GM23338 (cell line): Measurements from ENCODE around the gene NSD2. TPM values are rescaled to one million over a fixed set of nuclear protein-coding genes. Genes with fewer than 3 reads are reported as not detected.

ENCODE experiments used
- ATAC-seq: fragments of 200-7000 bp; cut with Tn5 transposase; 3 replicates; pipeline ENCODE4 v1.9.1; 2020
- DNase-seq: peaks from one replicate; pipeline ENCODE4 v3.0.0-alpha.2; 2015; ENCODE audit warnings: low spot score
- H2AFZ ChIP-seq: fragments of 200-600 bp; sonication (generic); 2 replicates; pipeline ENCODE4 v1.8.0; 2016; ENCODE audit warnings: antibody characterized with exemption, mild to moderate bottlenecking, moderate library complexity
- H3F3A ChIP-seq: fragments of 200-600 bp; sonication (generic); replicated peaks from 2 replicates; pipeline ENCODE4 v1.8.0; 2017; ENCODE audit warnings: antibody characterized with exemption, mixed run types, low read depth
- H3K27ac ChIP-seq: fragments of 200-600 bp; sonication (generic); 2 replicates; pipeline ENCODE4 v1.6.1; 2016; ENCODE audit warnings: low read depth
- H3K27me3 ChIP-seq: fragments of 200-600 bp; sonication (generic); 2 replicates; pipeline ENCODE4 v1.8.0; 2016; ENCODE audit warnings: mild to moderate bottlenecking, mixed run types, moderate library complexity; ENCODE audit not compliant: insufficient read depth
- H3K36me3 ChIP-seq: fragments of 200-600 bp; sonication (generic); 2 replicates; pipeline ENCODE4 v1.8.0; 2016; ENCODE audit warnings: mild to moderate bottlenecking; ENCODE audit not compliant: insufficient read depth
- H3K4me1 ChIP-seq: fragments of 200-600 bp; sonication (generic); 2 replicates; pipeline ENCODE4 v1.8.0; 2016; ENCODE audit warnings: mild to moderate bottlenecking, moderate library complexity; ENCODE audit not compliant: insufficient read depth
- H3K4me2 ChIP-seq: fragments of 200-600 bp; sonication (generic); 2 replicates; pipeline ENCODE4 v1.7.1; 2017; ENCODE audit warnings: mixed run types
- H3K4me3 ChIP-seq: fragments of 200-600 bp; sonication (generic); 2 replicates; pipeline ENCODE4 v1.6.1; 2016; ENCODE audit warnings: mixed run types
- H3K79me2 ChIP-seq: fragments of 200-600 bp; sonication (generic); replicated peaks from 2 replicates; pipeline ENCODE4 v1.8.0; 2017; ENCODE audit warnings: mild to moderate bottlenecking; ENCODE audit not compliant: insufficient read depth
- H3K9me2 ChIP-seq: fragments of 200-600 bp; sonication (generic); 2 replicates; pipeline ENCODE4 v1.8.0; 2017; ENCODE audit not compliant: insufficient read depth
- H4K20me1 ChIP-seq: fragments of 200-600 bp; sonication (generic); replicated peaks from 2 replicates; pipeline ENCODE4 v1.8.0; 2017; ENCODE audit warnings: mild to moderate bottlenecking; ENCODE audit not compliant: insufficient read depth
- H3K27ac Mint-ChIP-seq: 2 replicates; pipeline ENCODE4 v1.8.0; 2020; ENCODE audit warnings: inconsistent platforms, mild to moderate bottlenecking, moderate library complexity, mixed read lengths
- H3K27me3 Mint-ChIP-seq: 3 replicates; pipeline ENCODE4 v1.8.0; 2022; ENCODE audit warnings: low read depth, mild to moderate bottlenecking, moderate library complexity, mixed read lengths, inconsistent platforms; ENCODE audit not compliant: insufficient read depth, poor library complexity
- H3K36me3 Mint-ChIP-seq: 3 replicates; pipeline ENCODE4 v1.8.0; 2021; ENCODE audit warnings: low read depth, mild to moderate bottlenecking, inconsistent platforms, moderate library complexity, mixed read lengths
- H3K4me1 Mint-ChIP-seq: 3 replicates; pipeline ENCODE4 v1.8.0; 2020; ENCODE audit warnings: mild to moderate bottlenecking, inconsistent platforms, mixed read lengths
- H3K4me3 Mint-ChIP-seq: 3 replicates; pipeline ENCODE4 v1.8.0; 2021; ENCODE audit warnings: moderate library complexity, mild to moderate bottlenecking, inconsistent platforms, mixed read lengths
- H3K9me3 Mint-ChIP-seq: 3 replicates; pipeline ENCODE4 v1.8.0; 2020; ENCODE audit warnings: moderate library complexity, mild to moderate bottlenecking, inconsistent platforms, mixed read lengths
- CTCF ChIP-seq, 2 experiments: fragments of 200-600 bp in 1 of 2; sonication (generic) in 1 of 2; conservative IDR thresholded peaks; 2 replicates each; pipeline versions ENCODE4 v1.5.1 to v1.6.1; 2016 to 2017; ENCODE audit warnings: antibody characterized with exemption in 2 of 2, low read depth in 2 of 2, mild to moderate bottlenecking in 2 of 2, moderate library complexity in 1 of 2
- EZH2 ChIP-seq: fragments of 200-600 bp; sonication (generic); IDR thresholded peaks from one replicate; pipeline ENCODE4 v1.8.0; 2017; ENCODE audit warnings: antibody characterized with exemption, mild to moderate bottlenecking, low read depth; ENCODE audit not compliant: unreplicated experiment
- EZH2phosphoT487 ChIP-seq: fragments of 200-600 bp; sonication (generic); IDR thresholded peaks from one replicate; pipeline ENCODE4 v1.8.1; 2018; ENCODE audit warnings: antibody characterized with exemption; ENCODE audit not compliant: unreplicated experiment
- JUNB ChIP-seq: IDR thresholded peaks from one replicate; pipeline ENCODE4 v1.6.1; 2016; ENCODE audit warnings: antibody characterized with exemption; ENCODE audit not compliant: unreplicated experiment
- POLR2AphosphoS5 ChIP-seq: IDR thresholded peaks from 2 replicates; pipeline ENCODE4 v1.6.1; 2016; ENCODE audit warnings: antibody characterized with exemption, low read depth
- ZNF114 ChIP-seq: fragments of 250-450 bp; sonication (Bioruptor Pico); IDR thresholded peaks from 2 replicates; pipeline ENCODE4 v1.5.0; 2020; ENCODE audit warnings: mild to moderate bottlenecking, moderate library complexity
- polyA plus RNA-seq: library from polyadenylated mRNA; unstranded; fragments of >200 nt; fragmentation: Nextera tagmentation; extraction: Ambion mirVana; gene quantifications from 2 replicates; pipeline ENCODE4 v1.2.1, GENCODE V29; 2016
- total RNA-seq: library from RNA; depleted of rRNA; stranded (reverse); fragments of >200 nt; shearing (Covaris generic); gene quantifications from 2 replicates; pipeline ENCODE4 v1.2.3, GENCODE V29; 2014
- TF ChIP-seq, protein P1 (sequence below): IDR thresholded peaks from one replicate; pipeline ENCODE4 v1.6.1; 2018; ENCODE audit warnings: antibody characterized with exemption; ENCODE audit not compliant: unreplicated experiment
- TF ChIP-seq, protein P2 (sequence below): fragments of 250-450 bp; sonication (Bioruptor Pico); IDR thresholded peaks from 2 replicates; pipeline ENCODE4 v1.5.0; 2020; ENCODE audit warnings: mild to moderate bottlenecking, moderate library complexity

Gene NSD2
- total and polyA plus RNA-seq, 2 experiments from 2014 or later: 33.5 to 84.4 TPM

- Histone ChIP-seq H4K20me1 (peaks cover 30% of the 10 kb centered on the region), H3K4me2 (peak overlapping the region; percentile 98), H3K9me2 (no peaks in the 10 kb centered on the region), H3K4me1 (peaks cover 5% of the 10 kb centered on the region; the same call in 1 of the 2 replicates), H3K79me2 (peaks cover 36% of the 10 kb centered on the region), H3K27me3 (peaks cover 7% of the 10 kb centered on the region; the same call in 1 of the 2 replicates), H3K4me3 (peak overlapping the region; percentile 96), H3F3A (peaks cover 3% of the 10 kb centered on the region), H2AFZ (peak overlapping the region; percentile 98), H3K36me3 (no peaks in the 10 kb centered on the region), H3K27ac (peak overlapping the region; percentile 98)
- Mint-ChIP-seq H3K27ac (no peak overlapping the region), H3K9me3 (no peaks in the 10 kb centered on the region), H3K27me3 (peaks cover 13% of the 10 kb centered on the region), H3K4me1 (peaks cover 9% of the 10 kb centered on the region; the same call in 2 of the 3 replicates), H3K4me3 (peak overlapping the region; percentile 92), H3K36me3 (peaks cover 19% of the 10 kb centered on the region)
- TF ChIP-seq, protein P1, sequence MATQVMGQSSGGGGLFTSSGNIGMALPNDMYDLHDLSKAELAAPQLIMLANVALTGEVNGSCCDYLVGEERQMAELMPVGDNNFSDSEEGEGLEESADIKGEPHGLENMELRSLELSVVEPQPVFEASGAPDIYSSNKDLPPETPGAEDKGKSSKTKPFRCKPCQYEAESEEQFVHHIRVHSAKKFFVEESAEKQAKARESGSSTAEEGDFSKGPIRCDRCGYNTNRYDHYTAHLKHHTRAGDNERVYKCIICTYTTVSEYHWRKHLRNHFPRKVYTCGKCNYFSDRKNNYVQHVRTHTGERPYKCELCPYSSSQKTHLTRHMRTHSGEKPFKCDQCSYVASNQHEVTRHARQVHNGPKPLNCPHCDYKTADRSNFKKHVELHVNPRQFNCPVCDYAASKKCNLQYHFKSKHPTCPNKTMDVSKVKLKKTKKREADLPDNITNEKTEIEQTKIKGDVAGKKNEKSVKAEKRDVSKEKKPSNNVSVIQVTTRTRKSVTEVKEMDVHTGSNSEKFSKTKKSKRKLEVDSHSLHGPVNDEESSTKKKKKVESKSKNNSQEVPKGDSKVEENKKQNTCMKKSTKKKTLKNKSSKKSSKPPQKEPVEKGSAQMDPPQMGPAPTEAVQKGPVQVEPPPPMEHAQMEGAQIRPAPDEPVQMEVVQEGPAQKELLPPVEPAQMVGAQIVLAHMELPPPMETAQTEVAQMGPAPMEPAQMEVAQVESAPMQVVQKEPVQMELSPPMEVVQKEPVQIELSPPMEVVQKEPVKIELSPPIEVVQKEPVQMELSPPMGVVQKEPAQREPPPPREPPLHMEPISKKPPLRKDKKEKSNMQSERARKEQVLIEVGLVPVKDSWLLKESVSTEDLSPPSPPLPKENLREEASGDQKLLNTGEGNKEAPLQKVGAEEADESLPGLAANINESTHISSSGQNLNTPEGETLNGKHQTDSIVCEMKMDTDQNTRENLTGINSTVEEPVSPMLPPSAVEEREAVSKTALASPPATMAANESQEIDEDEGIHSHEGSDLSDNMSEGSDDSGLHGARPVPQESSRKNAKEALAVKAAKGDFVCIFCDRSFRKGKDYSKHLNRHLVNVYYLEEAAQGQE: no peak
- no peak for TF ChIP-seq JUNB
- TF ChIP-seq CTCF (conservative IDR thresholded peaks at IDR 0.05; ENCODE audit: low read depth in 2 of 2): peak; percentile 9 to 20; a peak in 1 of 4 replicates
- no peak for TF ChIP-seq EZH2
- no peak for TF ChIP-seq ZNF114 (CRISPR knock-in tag)
- TF ChIP-seq EZH2phosphoT487: no peak
- no peak for TF ChIP-seq POLR2AphosphoS5
- DNase-seq (peak; percentile 78), ATAC-seq (peak; percentile 73)
These were observed 138.5 kb downstream of the NSD2 start for GRCh38 chr4:2009651-2010233.

DNA sequence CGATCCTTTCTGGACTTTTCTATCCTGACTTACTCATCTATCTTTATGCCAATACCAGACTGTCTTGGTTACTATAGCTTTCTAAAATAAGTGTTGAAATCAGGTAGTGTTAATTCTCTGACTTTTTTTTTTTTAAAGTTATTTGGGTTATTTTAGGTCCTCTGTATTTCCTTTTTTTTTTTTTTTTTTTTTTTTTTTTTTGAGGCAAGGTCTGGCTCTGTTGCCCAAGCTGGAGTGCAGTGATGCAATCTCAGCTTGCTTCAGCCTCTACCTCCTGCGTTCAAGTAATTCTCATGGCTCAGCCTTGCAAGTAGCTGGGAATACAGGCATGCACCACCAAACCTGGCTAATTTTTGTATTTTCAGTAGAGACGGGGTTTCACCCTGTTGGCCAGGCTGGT lies 140.4 kb downstream of the NSD2 start:
- Mint-ChIP-seq H3K9me3 (no peaks in the 10 kb centered on the region), H3K27me3 (peaks cover 20% of the 10 kb centered on the region), H3K27ac (no peak overlapping the region), H3K4me3 (no peak overlapping the region), H3K36me3 (peaks cover 6% of the 10 kb centered on the region; the same call in 1 of the 3 replicates), H3K4me1 (peaks cover 9% of the 10 kb centered on the region; the same call in 2 of the 3 replicates)
- Histone ChIP-seq H3K79me2 (peaks cover 18% of the 10 kb centered on the region), H2AFZ (no peak overlapping the region), H3F3A (no peaks in the 10 kb centered on the region; the same call in 1 of the 2 replicates), H3K4me1 (peaks cover 5% of the 10 kb centered on the region; the same call in 1 of the 2 replicates), H3K36me3 (no peaks in the 10 kb centered on the region), H3K4me3 (no peak overlapping the region), H3K27ac (no peak overlapping the region), H4K20me1 (peaks cover 12% of the 10 kb centered on the region), H3K4me2 (no peak overlapping the region), H3K27me3 (peaks cover 7% of the 10 kb centered on the region; the same call in 1 of the 2 replicates), H3K9me2 (no peaks in the 10 kb centered on the region)
- ATAC-seq (no peak), DNase-seq (no peak)
- TF ChIP-seq, protein P2, sequence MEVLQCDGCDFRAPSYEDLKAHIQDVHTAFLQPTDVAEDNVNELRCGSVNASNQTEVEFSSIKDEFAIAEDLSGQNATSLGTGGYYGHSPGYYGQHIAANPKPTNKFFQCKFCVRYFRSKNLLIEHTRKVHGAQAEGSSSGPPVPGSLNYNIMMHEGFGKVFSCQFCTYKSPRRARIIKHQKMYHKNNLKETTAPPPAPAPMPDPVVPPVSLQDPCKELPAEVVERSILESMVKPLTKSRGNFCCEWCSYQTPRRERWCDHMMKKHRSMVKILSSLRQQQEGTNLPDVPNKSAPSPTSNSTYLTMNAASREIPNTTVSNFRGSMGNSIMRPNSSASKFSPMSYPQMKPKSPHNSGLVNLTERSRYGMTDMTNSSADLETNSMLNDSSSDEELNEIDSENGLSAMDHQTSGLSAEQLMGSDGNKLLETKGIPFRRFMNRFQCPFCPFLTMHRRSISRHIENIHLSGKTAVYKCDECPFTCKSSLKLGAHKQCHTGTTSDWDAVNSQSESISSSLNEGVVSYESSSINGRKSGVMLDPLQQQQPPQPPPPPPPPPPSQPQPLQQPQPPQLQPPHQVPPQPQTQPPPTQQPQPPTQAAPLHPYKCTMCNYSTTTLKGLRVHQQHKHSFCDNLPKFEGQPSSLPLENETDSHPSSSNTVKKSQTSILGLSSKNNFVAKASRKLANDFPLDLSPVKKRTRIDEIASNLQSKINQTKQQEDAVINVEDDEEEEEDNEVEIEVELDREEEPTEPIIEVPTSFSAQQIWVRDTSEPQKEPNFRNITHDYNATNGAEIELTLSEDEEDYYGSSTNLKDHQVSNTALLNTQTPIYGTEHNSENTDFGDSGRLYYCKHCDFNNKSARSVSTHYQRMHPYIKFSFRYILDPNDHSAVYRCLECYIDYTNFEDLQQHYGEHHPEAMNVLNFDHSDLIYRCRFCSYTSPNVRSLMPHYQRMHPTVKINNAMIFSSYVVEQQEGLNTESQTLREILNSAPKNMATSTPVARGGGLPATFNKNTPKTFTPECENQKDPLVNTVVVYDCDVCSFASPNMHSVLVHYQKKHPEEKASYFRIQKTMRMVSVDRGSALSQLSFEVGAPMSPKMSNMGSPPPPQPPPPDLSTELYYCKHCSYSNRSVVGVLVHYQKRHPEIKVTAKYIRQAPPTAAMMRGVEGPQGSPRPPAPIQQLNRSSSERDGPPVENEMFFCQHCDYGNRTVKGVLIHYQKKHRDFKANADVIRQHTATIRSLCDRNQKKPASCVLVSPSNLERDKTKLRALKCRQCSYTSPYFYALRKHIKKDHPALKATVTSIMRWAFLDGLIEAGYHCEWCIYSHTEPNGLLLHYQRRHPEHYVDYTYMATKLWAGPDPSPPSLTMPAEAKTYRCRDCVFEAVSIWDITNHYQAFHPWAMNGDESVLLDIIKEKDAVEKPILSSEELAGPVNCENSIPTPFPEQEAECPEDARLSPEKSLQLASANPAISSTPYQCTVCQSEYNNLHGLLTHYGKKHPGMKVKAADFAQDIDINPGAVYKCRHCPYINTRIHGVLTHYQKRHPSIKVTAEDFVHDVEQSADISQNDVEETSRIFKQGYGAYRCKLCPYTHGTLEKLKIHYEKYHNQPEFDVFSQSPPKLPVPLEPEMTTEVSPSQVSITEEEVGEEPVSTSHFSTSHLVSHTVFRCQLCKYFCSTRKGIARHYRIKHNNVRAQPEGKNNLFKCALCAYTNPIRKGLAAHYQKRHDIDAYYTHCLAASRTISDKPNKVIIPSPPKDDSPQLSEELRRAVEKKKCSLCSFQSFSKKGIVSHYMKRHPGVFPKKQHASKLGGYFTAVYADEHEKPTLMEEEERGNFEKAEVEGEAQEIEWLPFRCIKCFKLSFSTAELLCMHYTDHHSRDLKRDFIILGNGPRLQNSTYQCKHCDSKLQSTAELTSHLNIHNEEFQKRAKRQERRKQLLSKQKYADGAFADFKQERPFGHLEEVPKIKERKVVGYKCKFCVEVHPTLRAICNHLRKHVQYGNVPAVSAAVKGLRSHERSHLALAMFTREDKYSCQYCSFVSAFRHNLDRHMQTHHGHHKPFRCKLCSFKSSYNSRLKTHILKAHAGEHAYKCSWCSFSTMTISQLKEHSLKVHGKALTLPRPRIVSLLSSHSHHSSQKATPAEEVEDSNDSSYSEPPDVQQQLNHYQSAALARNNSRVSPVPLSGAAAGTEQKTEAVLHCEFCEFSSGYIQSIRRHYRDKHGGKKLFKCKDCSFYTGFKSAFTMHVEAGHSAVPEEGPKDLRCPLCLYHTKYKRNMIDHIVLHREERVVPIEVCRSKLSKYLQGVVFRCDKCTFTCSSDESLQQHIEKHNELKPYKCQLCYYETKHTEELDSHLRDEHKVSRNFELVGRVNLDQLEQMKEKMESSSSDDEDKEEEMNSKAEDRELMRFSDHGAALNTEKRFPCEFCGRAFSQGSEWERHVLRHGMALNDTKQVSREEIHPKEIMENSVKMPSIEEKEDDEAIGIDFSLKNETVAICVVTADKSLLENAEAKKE: no peak
